ENCODE measurements around the gene EDC3. TPM values are rescaled to one million over a fixed set of nuclear protein-coding genes. Genes with fewer than 3 reads are reported as not detected.
A peak's percentile ranks its signal among the peaks of the same experiment; 100 is the strongest.
"Not testable (repeated sequence)": the region's sequence is repeated elsewhere in the genome, so short reads cannot be mapped to it uniquely, and the experiment has no call there.

Gene EDC3
- total RNA-seq, 2 experiments from 2014 or later, result 44.7 to 45.0 TPM

DNA sequence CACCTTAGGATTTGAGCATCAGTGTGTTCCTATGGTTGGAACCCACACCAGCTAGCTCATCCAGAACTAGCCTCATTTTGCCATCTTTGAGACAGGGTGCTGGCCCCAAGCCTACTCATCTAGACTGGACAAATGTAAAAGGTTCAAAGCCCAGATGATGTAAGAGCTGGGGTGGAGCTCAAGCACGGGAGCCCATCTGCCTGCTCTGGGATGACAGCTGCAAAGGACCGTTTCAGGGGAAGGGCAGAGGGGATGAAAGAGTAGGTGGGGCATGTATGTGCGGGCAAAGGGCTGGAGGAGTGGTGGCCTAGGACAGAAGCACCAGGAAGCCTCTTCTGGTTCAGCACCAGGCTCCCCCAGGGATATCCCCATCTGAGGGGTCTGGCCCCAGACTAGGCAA is 64.4 kb downstream of the EDC3 start:
- Mint-ChIP-seq H3K27ac (no peak overlapping the region), H3K27me3 (no peaks in the 10 kb centered on the region), H3K36me3 (ENCODE audit: low read depth) (peaks cover 31% of the 10 kb centered on the region), H3K9me3 (ENCODE audit: low read depth) (no peaks in the 10 kb centered on the region), H3K4me1 (peaks cover 1% of the 10 kb centered on the region), H3K4me3 (no peak overlapping the region)
- DNase-seq, result no peak
- intact Hi-C loops (cut with DNase I, micrococcal nuclease), result loop anchor here in 1 of 2 experiments (10.0 kb wide), 1 partner anchor 323 kb away; the partner anchor contains the start of gene RPP25
- no peak for ATAC-seq
- ChIA-PET POLR2A (interaction anchor here (0.6 to 1.7 kb wide), 3 partner anchors 14 to 836 kb away, joined by 3 to 5 read pairs (median 4); no protein-coding TSS in a partner anchor), CTCF (interaction anchor here (0.6 to 21.2 kb wide), 27 partner anchors 9 to 320 kb away, joined by 3 to 458 read pairs (median 4); partner anchors contain the start of genes ARID3B, CLK3, CSK and CYP1A1)

DNA sequence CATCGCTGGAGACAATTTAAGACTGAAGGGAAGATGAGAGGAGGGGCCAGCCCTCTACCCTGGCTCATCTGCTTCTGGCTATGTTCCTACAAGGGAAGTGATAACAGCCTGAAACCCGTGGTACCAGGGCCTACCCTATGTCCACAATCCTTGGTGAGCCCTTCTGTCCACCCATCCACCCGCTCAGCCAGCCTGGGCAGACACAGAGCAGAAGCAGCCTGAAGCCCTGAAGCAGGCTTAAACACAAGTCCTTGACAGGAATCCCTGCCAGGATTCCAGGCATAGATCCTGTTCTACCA is 64.8 kb downstream of the EDC3 start:
- CTCF ChIA-PET, result interaction anchor here (0.9 to 21.2 kb wide), 13 partner anchors 9 to 321 kb away, joined by 3 to 458 read pairs (median 5); partner anchors contain the start of genes CLK3, CSK and CYP1A1
- ATAC-seq, result no peak
- Mint-ChIP-seq H3K4me3 (no peak overlapping the region), H3K4me1 (peaks cover 5% of the 10 kb centered on the region), H3K27ac (no peak overlapping the region), H3K27me3 (no peaks in the 10 kb centered on the region), H3K36me3 (ENCODE audit: low read depth) (peaks cover 33% of the 10 kb centered on the region), H3K9me3 (ENCODE audit: low read depth) (no peaks in the 10 kb centered on the region)
- intact Hi-C loops (cut with DNase I, micrococcal nuclease), result loop anchor here in 1 of 2 experiments (10.0 kb wide), 1 partner anchor 324 kb away; the partner anchor contains the start of gene RPP25
- no peak for DNase-seq
- POLR2A ChIA-PET, result interaction anchor here (0.6 to 1.7 kb wide), 2 partner anchors 13 to 837 kb away, joined by 3 to 5 read pairs; no protein-coding TSS in a partner anchor

DNA sequence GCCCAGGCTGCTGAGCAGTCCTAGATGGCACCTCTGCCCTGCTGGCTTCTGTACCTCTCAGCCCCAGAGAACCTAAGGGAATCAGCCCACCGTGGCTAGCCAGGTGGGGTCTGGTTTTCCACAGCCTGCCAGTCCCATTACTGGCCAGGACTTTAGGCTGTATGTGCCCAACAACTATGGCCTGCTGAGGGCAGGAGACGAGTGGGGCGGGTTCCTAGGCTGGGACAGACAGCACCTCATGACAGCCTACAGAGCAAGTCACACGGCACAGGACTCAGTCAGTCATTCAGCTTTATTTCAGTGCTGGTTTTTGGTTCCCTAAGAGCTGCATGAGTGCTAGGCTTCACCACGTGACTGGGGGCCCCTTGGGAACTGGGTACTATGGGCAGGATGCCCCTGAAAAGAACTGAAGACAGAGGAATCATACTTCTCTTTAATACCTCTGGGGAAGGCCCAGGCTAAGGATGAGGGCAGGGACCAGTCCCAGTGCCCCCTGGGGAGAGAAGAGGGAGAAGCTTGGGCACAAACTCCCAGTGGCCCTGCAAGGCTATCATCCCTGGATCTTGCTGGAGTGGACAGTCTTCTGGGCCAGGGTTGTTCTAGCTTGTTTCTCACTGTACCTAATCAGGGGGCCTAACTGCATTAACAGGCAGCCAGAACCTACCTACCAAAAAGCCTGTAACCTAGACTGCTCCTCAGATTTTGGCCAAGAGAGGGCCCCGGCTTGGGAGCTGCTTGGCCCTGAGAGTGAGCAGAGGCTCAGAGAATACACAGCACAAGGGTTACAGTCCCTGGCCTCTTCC is 65.3 kb downstream of the EDC3 start:
- Mint-ChIP-seq H3K27ac (no peak overlapping the region), H3K36me3 (ENCODE audit: low read depth) (peaks cover 35% of the 10 kb centered on the region), H3K9me3 (ENCODE audit: low read depth) (no peaks in the 10 kb centered on the region), H3K27me3 (no peaks in the 10 kb centered on the region), H3K4me1 (peaks cover 5% of the 10 kb centered on the region), H3K4me3 (no peak overlapping the region)
- DNase-seq (no peak), ATAC-seq (peak; percentile 16)
- ChIA-PET POLR2A (interaction anchor here (0.6 to 1.7 kb wide), 2 partner anchors 13 to 175 kb away, joined by 3 to 5 read pairs; no protein-coding TSS in a partner anchor), CTCF (interaction anchor here (0.5 to 21.2 kb wide), 14 partner anchors 9 to 321 kb away, joined by 3 to 458 read pairs (median 4); partner anchors contain the start of genes CLK3 and CSK)
- intact Hi-C loops (cut with DNase I, micrococcal nuclease), result loop anchor here in 1 of 2 experiments (10.0 kb wide), 1 partner anchor 324 kb away; the partner anchor contains the start of gene RPP25

DNA sequence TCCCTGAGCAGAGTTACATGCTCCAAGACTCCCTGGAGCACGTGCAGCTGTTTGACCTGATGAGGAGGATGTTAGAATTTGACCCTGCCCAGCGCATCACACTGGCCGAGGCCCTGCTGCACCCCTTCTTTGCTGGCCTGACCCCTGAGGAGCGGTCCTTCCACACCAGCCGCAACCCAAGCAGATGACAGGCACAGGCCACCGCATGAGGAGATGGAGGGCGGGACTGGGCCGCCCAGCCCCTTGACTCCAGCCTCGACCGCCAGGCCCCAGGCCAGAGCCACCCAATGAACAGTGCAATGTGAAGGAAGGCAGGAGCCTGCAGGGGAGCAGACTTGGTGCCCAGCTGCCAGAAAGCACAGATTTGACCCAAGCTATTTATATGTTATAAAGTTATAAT is 66.1 kb downstream of the EDC3 start:
- not testable (repeated sequence) for H3K4me3 Mint-ChIP-seq
- intact Hi-C loops (cut with DNase I, micrococcal nuclease), result loop anchor here in 1 of 2 experiments (10.0 kb wide), 1 partner anchor 325 kb away; the partner anchor contains the start of gene RPP25
- H3K36me3 Mint-ChIP-seq (ENCODE audit: low read depth), result peaks cover 36% of the 10 kb centered on the region

DNA sequence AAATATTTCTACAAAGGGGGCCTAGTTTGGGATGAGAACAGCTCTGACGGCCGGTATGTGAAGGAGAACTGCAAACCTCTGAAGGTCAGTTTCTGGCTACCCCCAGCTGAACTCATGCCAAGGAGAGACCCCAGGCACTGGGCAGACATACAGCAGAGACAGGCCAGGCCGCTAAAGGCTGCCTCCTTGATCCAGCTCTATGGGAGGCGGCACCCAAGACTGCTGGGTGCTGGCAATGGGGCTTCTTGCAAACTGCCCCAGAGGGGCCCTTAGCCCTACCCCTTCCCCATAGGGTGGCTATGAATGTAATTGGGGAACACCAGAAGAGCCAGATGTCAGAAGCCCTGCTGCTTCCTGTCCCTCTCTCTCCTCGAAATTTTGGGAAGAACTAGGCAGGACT is 66.9 kb downstream of the EDC3 start:
- peaks cover 40% of the 10 kb centered on the region for H3K36me3 Mint-ChIP-seq (ENCODE audit: low read depth)
- peaks cover 5% of the 10 kb centered on the region for H3K4me1 Mint-ChIP-seq
- ChIA-PET CTCF (interaction anchor here (1.0 to 21.2 kb wide), 4 partner anchors 5 to 159 kb away, joined by 4 to 458 read pairs (median 170); partner anchors contain the start of genes CLK3 and CSK), POLR2A (no interaction called here)
- no peaks in the 10 kb centered on the region for H3K9me3 Mint-ChIP-seq (ENCODE audit: low read depth)
- no peak overlapping the region for H3K27ac Mint-ChIP-seq
- no peaks in the 10 kb centered on the region for H3K27me3 Mint-ChIP-seq
- ATAC-seq (no peak), DNase-seq (no peak)
- no peak overlapping the region for H3K4me3 Mint-ChIP-seq
- intact Hi-C loops (cut with DNase I, micrococcal nuclease), result no loop called here

More for the DNA sequence above, 66.1 kb downstream of the EDC3 start:
- H3K27ac Mint-ChIP-seq; H3K4me1 Mint-ChIP-seq; POLR2A ChIA-PET; DNase-seq; ATAC-seq; H3K9me3 Mint-ChIP-seq (ENCODE audit: low read depth); H3K27me3 Mint-ChIP-seq: not testable (repeated sequence)
- CTCF ChIA-PET, result interaction anchor here (0.7 to 21.2 kb wide), 4 partner anchors 8 to 254 kb away, joined by 3 to 458 read pairs (median 87); partner anchors contain the start of genes CLK3 and CSK

DNA sequence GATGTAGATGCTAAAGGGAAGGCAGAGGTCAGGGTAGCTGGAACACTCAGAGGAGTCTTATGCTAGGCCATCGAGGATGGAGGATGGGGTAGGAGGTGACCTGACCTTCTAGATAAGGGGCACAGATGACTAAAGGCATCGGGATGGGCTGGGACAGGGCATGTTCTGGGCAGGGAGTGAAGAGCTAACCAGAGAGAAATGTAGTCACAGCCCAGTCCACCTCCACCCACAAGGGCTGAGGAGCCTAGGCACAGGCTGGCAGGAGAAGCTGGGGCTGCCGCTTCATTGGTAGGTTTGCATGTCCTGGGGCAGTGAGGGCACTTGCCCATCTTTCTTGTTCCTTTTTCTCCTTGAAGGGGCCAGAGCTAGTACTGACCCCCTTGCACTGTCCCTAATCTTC is 67.6 kb downstream of the EDC3 start:
- no peaks in the 10 kb centered on the region for H3K9me3 Mint-ChIP-seq (ENCODE audit: low read depth)
- CTCF ChIA-PET, result interaction anchor here (1.0 to 21.2 kb wide), 4 partner anchors 6 to 159 kb away, joined by 4 to 458 read pairs (median 170); partner anchors contain the start of genes CLK3 and CSK

DNA sequence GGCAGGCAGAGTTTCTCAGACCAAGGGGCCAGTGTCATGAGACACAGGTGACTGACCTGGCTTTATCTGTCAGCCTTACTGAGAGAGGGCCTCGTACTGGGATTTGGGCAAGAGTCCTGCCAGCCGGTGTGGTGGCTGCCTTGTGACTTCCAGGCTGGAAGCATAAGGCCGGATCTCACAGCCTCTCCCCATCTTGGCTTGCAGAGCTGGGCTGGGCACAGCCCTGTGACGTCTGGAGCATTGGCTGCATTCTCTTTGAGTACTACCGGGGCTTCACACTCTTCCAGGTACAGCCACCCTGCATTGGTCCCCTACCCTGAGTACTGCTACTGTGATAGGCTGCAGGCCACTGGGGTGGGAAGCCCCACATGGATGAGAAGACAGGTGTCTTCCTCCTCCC is 68.1 kb downstream of the EDC3 start:
- Mint-ChIP-seq H3K27me3 (no peaks in the 10 kb centered on the region), H3K4me3 (no peak overlapping the region), H3K36me3 (ENCODE audit: low read depth) (peaks cover 47% of the 10 kb centered on the region), H3K9me3 (ENCODE audit: low read depth) (no peaks in the 10 kb centered on the region), H3K27ac (peak overlapping the region; percentile 6), H3K4me1 (peaks cover 6% of the 10 kb centered on the region)
- POLR2A ChIA-PET, result interaction anchor here (1.0 kb wide), 1 partner anchor 143 kb away, joined by 3 read pairs; no protein-coding TSS in a partner anchor
- CTCF ChIA-PET, result interaction anchor here (1.5 to 21.2 kb wide), 4 partner anchors 6 to 147 kb away, joined by 3 to 458 read pairs (median 91); partner anchors contain the start of gene CSK
- DNase-seq (no peak), ATAC-seq (no peak)
- intact Hi-C loops (cut with DNase I, micrococcal nuclease), result no loop called here

More for the DNA sequence above, 67.6 kb downstream of the EDC3 start:
- DNase-seq (no peak), ATAC-seq (no peak)
- Mint-ChIP-seq H3K27me3 (no peaks in the 10 kb centered on the region), H3K27ac (no peak overlapping the region), H3K4me3 (no peak overlapping the region), H3K36me3 (ENCODE audit: low read depth) (peaks cover 44% of the 10 kb centered on the region), H3K4me1 (peaks cover 5% of the 10 kb centered on the region)
- POLR2A ChIA-PET, result interaction anchor here (1.0 kb wide), 1 partner anchor 143 kb away, joined by 3 read pairs; no protein-coding TSS in a partner anchor
- intact Hi-C loops (cut with DNase I, micrococcal nuclease), result no loop called here

DNA sequence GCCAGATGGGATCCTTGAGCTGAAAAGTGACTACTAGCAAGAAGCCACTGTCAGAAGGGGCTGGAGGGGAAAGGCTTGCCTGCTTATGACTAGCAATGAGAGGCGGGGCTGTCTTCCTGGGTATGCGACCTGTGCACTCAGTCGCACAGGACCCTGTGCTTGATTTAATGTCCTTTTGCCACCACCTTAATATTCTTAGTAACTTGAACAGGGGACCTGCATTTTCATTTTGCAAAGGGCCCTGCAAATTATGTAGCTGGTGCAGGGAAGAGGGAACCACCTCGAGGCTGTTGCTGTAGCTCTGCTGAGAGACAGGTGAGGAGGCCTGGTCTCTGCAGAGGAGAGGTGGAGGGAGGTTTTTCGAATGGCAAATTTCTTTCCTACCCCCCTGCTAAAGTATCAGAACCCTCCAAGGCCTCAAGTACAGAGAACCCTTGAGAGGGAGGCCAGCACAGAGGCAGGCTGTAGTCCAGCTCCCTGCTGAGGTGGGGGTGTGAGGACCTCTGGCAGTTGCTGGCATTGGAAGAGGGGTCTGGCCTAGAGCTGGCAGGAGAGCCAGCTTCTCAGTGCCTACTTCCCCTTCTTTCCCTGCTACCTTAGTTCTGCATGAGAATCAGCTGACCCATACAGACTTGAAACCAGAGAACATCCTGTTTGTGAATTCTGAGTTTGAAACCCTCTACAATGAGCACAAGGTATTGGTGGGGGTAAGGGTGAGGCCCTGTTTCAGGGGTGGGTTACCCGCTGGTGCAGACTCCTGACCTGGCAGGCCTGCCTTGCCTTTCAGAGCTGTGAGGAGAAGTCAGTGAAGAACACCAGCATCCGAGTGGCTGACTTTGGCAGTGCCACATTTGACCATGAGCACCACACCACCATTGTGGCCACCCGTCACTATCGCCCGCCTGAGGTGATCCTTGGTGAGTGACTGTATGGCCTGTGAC is 68.8 kb downstream of the EDC3 start:
- no peak for ATAC-seq
- peaks cover 55% of the 10 kb centered on the region for H3K36me3 Mint-ChIP-seq (ENCODE audit: low read depth)
- H3K9me3 Mint-ChIP-seq (ENCODE audit: low read depth), result no peaks in the 10 kb centered on the region
- DNase-seq, result no peak
- ChIA-PET POLR2A (interaction anchor here (0.6 to 0.9 kb wide), 2 partner anchors 119 to 275 kb away, joined by 3 to 9 read pairs; no protein-coding TSS in a partner anchor), CTCF (interaction anchor here (0.6 to 13.6 kb wide), 5 partner anchors 7 to 261 kb away, joined by 3 to 170 read pairs (median 3); no protein-coding TSS in a partner anchor)
- peak overlapping the region; percentile 6 for H3K27ac Mint-ChIP-seq
- H3K4me1 Mint-ChIP-seq, result peaks cover 6% of the 10 kb centered on the region
- H3K4me3 Mint-ChIP-seq, result no peak overlapping the region
- H3K27me3 Mint-ChIP-seq, result no peaks in the 10 kb centered on the region
- intact Hi-C loops (cut with DNase I, micrococcal nuclease), result no loop called here

DNA sequence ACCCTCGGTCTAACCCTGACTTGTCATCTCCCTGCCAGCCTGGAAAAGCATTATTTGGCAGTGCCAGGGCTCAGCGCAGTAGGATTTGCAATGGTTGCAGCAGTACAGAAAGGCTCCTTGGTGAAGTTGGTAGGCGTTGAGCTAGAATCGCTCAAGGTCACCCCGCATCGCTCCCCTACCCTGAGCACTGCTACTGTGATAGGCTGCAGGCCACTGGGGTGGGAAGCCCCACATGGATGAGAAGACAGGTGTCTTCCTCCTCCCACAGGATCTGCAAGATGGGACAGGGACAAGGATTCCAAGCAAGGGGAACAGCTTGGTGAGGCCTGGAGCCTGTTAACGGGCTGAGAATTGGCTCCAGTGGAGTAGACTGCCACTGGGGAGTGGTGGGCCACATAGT is 69.5 kb downstream of the EDC3 start:
- DNase-seq, result no peak
- no peak for ATAC-seq
- Mint-ChIP-seq H3K36me3 (ENCODE audit: low read depth) (peaks cover 60% of the 10 kb centered on the region), H3K27ac (no peak overlapping the region), H3K4me3 (no peak overlapping the region), H3K4me1 (peaks cover 7% of the 10 kb centered on the region), H3K9me3 (ENCODE audit: low read depth) (no peaks in the 10 kb centered on the region), H3K27me3 (no peaks in the 10 kb centered on the region)
- ChIA-PET CTCF (interaction anchor here (0.6 to 13.6 kb wide), 7 partner anchors 8 to 262 kb away, joined by 3 to 170 read pairs (median 3); no protein-coding TSS in a partner anchor), POLR2A (interaction anchor here (0.6 to 0.9 kb wide), 2 partner anchors 120 to 274 kb away, joined by 3 to 9 read pairs; no protein-coding TSS in a partner anchor)
- intact Hi-C loops (cut with DNase I, micrococcal nuclease), result no loop called here

DNA sequence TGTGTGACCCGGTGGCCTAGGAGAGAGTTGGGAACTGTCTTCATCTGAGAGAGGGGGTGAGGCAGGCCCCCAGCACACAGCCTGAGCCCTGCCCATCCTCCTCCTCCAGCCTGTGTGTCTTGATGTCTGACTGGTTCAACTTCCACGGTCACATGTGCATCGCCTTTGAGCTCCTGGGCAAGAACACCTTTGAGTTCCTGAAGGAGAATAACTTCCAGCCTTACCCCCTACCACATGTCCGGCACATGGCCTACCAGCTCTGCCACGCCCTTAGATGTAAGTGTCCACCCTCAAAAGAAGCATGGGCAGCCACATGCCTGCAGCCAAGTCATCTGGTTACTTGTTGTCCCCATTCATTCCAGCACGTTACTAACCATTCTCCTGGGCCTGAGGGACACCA is 70.1 kb downstream of the EDC3 start:
- intact Hi-C loops (cut with DNase I, micrococcal nuclease), result no loop called here
- no peak overlapping the region for H3K4me3 Mint-ChIP-seq
- ATAC-seq (no peak), DNase-seq (no peak)
- ChIA-PET POLR2A (no interaction called here), CTCF (interaction anchor here (0.9 to 13.6 kb wide), 4 partner anchors 8 to 146 kb away, joined by 3 to 170 read pairs (median 8); no protein-coding TSS in a partner anchor)
- H3K36me3 Mint-ChIP-seq (ENCODE audit: low read depth), result peaks cover 66% of the 10 kb centered on the region
- H3K27me3 Mint-ChIP-seq, result no peaks in the 10 kb centered on the region
- H3K9me3 Mint-ChIP-seq (ENCODE audit: low read depth), result no peaks in the 10 kb centered on the region
- peaks cover 14% of the 10 kb centered on the region for H3K4me1 Mint-ChIP-seq
- no peak overlapping the region for H3K27ac Mint-ChIP-seq

Data from activated CD4-positive, alpha-beta T cell treated with anti-CD3 and anti-CD28 coated beads for 36 hours (primary cell).